D721Med (cell line): Measurements from ENCODE around the gene CCDC137.
A peak's percentile ranks its signal among the peaks of the same experiment; 100 is the strongest.

Experiments used
- DNase-seq: peaks from one replicate; pipeline ENCODE4 v3.0.0; 2011; ENCODE audit warnings: low spot score; ENCODE audit not compliant: insufficient read length
- FAIRE-seq: peaks from 2 replicates; lab custom pipeline; 2011; peaks lifted over from hg19 to GRCh38; lab: Jason Lieb, UNC
- TF ChIP-seq, protein P1 (sequence below): IDR thresholded peaks from 2 replicates; pipeline ENCODE4 v1.5.1; 2012; ENCODE audit warnings: mild to moderate bottlenecking, control low read depth; ENCODE audit not compliant: insufficient read depth; ENCODE audit errors: missing control alignments

CCDC137 gene

DNA sequence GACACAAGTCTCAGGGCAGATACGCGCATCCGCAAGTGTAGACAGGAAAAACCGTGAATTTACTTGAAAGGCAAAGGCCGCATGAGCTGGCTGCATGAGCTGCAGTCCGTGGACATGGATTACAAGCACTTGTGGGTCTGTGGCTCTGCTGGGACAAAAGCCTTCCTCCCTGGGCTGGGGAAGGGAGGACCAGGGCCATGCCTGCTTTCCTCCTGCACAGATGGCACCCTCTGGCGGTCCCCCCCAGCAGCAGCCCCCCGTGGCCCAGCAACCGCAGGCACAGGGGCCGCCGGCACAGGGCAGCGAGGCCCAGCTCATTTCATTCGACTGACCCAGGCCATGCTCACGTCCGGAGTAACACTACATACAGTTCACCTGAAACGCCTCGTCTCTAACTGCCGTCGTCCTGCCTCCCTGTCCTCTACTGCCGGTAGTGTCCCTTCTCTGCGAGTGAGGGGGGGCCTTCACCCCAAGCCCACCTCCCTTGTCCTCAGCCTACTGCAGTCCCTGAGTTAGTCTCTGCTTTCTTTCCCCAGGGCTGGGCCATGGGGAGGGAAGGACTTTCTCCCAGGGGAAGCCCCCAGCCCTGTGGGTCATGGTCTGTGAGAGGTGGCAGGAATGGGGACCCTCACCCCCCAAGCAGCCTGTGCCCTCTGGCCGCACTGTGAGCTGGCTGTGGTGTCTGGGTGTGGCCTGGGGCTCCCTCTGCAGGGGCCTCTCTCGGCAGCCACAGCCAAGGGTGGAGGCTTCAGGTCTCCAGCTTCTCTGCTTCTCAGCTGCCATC, 34.9 kb downstream of the CCDC137 start:
- TF ChIP-seq, protein P1, sequence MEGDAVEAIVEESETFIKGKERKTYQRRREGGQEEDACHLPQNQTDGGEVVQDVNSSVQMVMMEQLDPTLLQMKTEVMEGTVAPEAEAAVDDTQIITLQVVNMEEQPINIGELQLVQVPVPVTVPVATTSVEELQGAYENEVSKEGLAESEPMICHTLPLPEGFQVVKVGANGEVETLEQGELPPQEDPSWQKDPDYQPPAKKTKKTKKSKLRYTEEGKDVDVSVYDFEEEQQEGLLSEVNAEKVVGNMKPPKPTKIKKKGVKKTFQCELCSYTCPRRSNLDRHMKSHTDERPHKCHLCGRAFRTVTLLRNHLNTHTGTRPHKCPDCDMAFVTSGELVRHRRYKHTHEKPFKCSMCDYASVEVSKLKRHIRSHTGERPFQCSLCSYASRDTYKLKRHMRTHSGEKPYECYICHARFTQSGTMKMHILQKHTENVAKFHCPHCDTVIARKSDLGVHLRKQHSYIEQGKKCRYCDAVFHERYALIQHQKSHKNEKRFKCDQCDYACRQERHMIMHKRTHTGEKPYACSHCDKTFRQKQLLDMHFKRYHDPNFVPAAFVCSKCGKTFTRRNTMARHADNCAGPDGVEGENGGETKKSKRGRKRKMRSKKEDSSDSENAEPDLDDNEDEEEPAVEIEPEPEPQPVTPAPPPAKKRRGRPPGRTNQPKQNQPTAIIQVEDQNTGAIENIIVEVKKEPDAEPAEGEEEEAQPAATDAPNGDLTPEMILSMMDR = peak; percentile 6
- DNase-seq (no peak), FAIRE-seq (no peak)

DNA sequence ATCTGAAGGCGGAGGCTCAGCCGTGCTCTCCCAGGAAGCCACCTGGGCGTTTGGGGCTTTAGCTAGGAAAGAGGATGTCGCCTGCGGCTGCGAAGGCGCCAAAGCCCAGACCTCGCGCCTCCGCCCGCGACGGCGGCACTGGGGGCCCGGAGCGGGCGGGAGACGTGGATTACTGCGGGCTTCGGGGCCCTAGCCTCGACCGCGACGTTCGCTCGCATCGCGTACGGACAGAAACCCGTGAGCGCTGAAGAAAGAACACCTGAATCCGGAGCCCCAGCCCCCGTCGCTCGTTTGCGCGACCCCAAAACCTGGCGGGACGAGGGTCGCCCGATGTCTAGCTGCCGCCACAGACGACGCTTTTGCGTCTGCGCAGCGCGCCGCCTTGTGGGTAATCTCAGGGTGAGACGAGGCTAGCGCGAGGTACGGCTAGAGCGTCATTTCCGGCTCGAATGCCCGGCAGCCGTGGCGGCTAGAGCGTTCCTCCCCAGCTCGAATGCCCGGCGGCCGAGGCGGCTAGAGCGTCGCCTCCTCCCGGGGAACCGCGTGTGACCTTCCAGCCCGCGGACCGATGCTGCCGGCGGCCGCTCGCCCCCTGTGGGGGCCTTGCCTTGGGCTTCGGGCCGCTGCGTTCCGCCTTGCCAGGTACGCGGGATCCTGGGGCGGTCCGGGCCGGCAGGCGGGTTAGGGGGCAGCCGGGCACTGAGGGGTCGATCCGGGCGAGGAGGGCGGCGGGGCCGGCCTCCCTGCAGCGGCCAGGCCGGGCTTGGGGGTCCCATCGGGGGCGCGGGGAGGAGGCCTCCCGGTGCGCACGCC, 36.6 kb downstream of the CCDC137 start, which contains the start of gene MRPL12:
MRPL12 (plus strand) TSS at position 434 of the 813 bp plus-strand sequence; CDS start at position 569, 135 bp downstream.
- DNase-seq (peak; percentile 98), FAIRE-seq (no peak)
- TF ChIP-seq, protein P1 = peak; percentile 3

DNA sequence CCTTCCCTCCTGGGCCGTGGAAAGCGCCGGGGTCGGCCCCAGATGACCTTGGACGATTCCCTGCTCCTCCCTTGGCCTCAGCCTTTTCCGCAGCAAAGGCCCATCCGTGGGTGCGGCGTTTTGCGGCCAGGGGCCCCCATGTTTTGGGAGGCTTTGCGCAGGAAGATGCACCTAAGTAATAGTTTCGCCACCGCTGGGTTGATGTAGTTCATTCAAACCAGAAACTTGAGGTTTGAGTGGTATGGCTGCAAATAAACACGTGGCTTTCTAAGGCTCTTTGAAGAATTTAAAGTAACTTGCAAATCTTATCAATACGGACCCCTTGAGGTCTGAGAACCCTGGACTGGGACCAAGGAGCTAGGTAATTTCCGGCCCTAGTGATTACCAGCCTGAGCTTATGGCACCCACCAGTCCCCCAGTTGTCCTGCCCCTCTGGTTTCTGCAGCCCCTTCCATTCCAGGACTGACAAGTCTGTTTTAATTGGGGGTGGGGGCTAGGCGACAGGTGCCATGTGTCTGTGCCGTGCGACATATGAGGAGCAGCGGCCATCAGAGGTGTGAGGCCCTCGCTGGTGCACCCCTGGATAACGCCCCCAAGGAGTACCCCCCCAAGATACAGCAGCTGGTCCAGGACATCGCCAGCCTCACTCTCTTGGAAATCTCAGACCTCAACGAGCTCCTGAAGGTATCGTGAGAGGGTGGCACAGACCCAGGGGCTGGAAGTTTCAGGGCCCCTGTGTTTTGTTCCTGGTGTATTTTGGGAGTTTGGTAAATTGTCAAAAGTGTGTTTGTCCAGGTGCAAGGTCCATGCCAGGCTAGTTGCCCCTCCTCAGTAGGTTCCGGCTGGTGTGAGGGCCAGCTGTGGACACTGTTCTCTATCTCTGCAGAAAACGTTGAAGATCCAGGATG, 37.5 kb downstream of the CCDC137 start:
- DNase-seq (no peak), FAIRE-seq (no peak)
- TF ChIP-seq, protein P1 = no peak

DNA sequence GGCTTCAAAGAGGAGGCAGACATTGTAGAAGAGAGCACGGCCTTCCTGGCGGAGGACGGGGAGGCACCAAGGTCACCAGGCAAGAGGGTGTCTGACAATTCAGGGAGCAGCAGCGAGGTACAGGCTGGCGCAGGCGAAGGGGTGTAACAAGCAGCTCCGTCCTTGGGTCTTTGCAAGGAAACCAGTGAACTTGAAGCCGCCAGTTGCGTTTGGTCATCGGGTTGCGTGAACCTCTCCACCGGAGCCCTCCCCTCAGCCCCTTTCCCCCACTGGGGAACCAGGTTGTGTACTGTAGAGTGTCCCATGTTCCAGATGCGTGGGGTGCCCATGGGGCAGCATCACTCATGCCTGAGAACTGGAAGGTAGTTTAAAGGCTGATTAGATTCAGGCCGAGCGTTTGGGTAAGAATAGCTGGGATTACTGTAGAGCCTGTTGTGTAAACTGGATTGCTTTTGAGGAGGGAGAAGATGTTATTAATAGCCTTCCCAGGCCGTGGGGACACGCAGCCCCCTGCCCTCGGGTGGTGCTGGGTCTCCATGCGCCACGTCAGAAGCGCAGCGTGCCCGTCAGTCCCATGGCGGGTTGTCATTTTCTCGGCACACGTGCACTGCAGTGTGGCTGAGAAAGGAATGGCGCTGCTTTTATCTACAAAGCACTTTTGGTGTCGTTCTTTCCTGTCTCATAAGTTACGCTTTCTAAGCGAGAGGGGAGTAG, 39.1 kb downstream of the CCDC137 start:
- DNase-seq (no peak), FAIRE-seq (no peak)
- TF ChIP-seq, protein P1 = no peak

DNA sequence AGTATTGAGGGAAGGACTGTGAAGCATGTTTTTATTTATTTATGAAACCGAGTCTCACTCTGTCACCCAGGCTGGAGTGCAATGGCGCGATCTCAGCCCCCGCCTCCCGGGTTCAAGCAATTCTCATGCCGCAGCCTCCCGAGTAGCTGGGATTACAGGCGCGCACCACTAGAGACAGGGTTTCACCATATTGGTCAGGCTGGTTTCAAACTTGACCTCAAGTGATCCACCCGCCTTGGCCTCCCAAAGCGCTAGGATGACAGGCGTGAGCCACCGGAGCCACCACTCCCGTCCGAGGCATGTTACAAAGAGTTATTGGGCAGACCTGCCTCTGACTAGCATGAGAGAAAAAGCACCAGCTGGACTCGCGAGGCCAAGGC, 39.7 kb downstream of the CCDC137 start:
- FAIRE-seq = no peak
- TF ChIP-seq, protein P1 = no peak

More for the DNA sequence above, 39.7 kb downstream of the CCDC137 start:
- no peak for DNase-seq
